Calu3 (cell line): Measurements from ENCODE around the gene ZIM2. TPM values are rescaled to one million over a fixed set of nuclear protein-coding genes. Genes with fewer than 3 reads are reported as not detected.

ENCODE experiments used
- BruUV-seq: library from RNA; stranded (reverse); fragments of 400-500 nt; replicated peaks from 2 replicates; lab custom pipeline; 2021; lab: Mats Ljungman, UMichigan
- CTCF ChIA-PET: fragments of 300-600 bp; sonication (Branson Sonifier 250); formaldehyde crosslinking; loops from one replicate; lab custom pipeline; 2022; ENCODE audit warnings: antibody characterized with exemption; lab: Charles Lee
- DNase-seq: peaks from one replicate; pipeline ENCODE4 v3.0.0; 2022
- H3K27ac Mint-ChIP-seq: one replicate; pipeline ENCODE4 v1.8.0; 2022; ENCODE audit warnings: mixed read lengths; ENCODE audit not compliant: unreplicated experiment
- H3K27me3 Mint-ChIP-seq: one replicate; pipeline ENCODE4 v1.8.0; 2022; ENCODE audit warnings: mixed read lengths; ENCODE audit not compliant: unreplicated experiment
- H3K36me3 Mint-ChIP-seq: one replicate; pipeline ENCODE4 v1.8.0; 2022; ENCODE audit warnings: mild to moderate bottlenecking, moderate library complexity, mixed read lengths; ENCODE audit not compliant: insufficient read depth, unreplicated experiment
- H3K4me1 Mint-ChIP-seq: one replicate; pipeline ENCODE4 v1.8.0; 2022; ENCODE audit warnings: mild to moderate bottlenecking, low read depth, mixed read lengths; ENCODE audit not compliant: unreplicated experiment
- H3K4me3 Mint-ChIP-seq: one replicate; pipeline ENCODE4 v1.8.0; 2022; ENCODE audit warnings: mild to moderate bottlenecking, low read depth, moderate library complexity, mixed read lengths; ENCODE audit not compliant: unreplicated experiment
- H3K9me3 Mint-ChIP-seq: one replicate; pipeline ENCODE4 v1.8.0; 2022; ENCODE audit warnings: low read depth, mixed read lengths; ENCODE audit not compliant: unreplicated experiment
- intact Hi-C: fragments of 100-400 bp; cut with micrococcal nuclease; formaldehyde crosslinking; loops from one replicate; pipeline ENCODE4 v1.10.0; 2022; ENCODE audit not compliant: unreplicated experiment
- total RNA-seq: library from RNA; stranded (reverse); gene quantifications from 2 replicates; pipeline ENCODE4 v1.2.3, GENCODE V29; 2022
- TF ChIP-seq, protein P1 (sequence below): fragments of 200-600 bp; IDR thresholded peaks from one replicate; pipeline ENCODE4 v1.8.0; 2022; ENCODE audit warnings: antibody characterized with exemption; ENCODE audit not compliant: unreplicated experiment

Gene ZIM2
- total RNA-seq, 1 experiment from 2014 or later = not detected

DNA sequence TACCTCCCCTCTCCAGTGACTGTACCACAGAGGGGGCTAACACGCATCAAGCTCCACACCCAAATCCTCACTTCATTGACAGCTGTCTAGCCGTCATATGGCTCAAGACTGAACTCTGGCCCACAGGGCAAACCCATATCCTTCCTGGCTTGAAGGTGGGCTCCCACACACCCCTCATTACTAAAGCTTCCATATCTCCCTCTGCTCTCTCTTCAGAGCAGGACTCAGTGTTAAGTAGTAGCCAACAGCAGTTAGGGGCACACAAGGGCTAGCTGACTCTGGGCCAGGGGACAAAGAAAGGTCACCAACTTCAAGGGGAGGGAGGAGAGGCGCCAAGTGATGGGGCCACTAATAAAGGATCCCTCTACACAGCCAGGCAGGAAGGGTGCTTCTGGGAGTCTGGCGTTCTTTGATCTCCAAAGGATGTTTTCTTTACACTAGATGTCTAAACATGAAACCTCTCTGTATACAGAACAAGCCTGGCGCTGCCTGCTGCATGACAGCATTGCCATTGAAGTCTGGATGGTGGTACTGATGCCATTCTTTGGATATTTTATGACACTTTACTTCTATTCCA lies 8.1 kb downstream of the ZIM2 start:
- no peaks in the 10 kb centered on the region for H3K4me1 Mint-ChIP-seq
- H3K27ac Mint-ChIP-seq = no peak overlapping the region
- BruUV-seq = no TSS peak
- no peaks in the 10 kb centered on the region for H3K36me3 Mint-ChIP-seq
- no peak for DNase-seq
- intact Hi-C loops = no loop called here
- no peaks in the 10 kb centered on the region for H3K27me3 Mint-ChIP-seq
- TF ChIP-seq, protein P1, sequence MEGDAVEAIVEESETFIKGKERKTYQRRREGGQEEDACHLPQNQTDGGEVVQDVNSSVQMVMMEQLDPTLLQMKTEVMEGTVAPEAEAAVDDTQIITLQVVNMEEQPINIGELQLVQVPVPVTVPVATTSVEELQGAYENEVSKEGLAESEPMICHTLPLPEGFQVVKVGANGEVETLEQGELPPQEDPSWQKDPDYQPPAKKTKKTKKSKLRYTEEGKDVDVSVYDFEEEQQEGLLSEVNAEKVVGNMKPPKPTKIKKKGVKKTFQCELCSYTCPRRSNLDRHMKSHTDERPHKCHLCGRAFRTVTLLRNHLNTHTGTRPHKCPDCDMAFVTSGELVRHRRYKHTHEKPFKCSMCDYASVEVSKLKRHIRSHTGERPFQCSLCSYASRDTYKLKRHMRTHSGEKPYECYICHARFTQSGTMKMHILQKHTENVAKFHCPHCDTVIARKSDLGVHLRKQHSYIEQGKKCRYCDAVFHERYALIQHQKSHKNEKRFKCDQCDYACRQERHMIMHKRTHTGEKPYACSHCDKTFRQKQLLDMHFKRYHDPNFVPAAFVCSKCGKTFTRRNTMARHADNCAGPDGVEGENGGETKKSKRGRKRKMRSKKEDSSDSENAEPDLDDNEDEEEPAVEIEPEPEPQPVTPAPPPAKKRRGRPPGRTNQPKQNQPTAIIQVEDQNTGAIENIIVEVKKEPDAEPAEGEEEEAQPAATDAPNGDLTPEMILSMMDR = no peak
- H3K4me3 Mint-ChIP-seq = no peak overlapping the region
- CTCF ChIA-PET = no interaction called here
- H3K9me3 Mint-ChIP-seq = peaks cover 20% of the 10 kb centered on the region

DNA sequence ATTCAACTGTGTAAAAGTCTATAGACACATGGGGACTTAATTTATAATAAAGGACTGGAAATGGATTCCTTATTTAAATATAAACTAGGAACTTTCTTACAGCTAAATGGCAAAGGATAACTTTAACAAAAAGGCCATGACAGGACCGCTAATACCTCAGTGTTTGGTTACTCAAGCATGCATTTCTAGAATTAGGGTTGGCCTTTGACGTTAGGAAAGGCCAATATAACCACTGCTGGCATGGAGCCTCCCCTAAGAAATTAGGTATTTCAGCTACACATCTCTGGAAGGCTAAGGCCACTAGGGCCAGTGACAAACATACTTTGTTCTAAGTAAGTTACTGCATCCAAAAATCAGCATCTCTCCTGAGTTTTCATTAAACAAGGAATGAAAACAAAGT lies 9.3 kb downstream of the ZIM2 start:
- Mint-ChIP-seq H3K36me3 (no peaks in the 10 kb centered on the region), H3K27ac (no peak overlapping the region), H3K9me3 (peaks cover 17% of the 10 kb centered on the region), H3K4me3 (no peak overlapping the region), H3K27me3 (no peaks in the 10 kb centered on the region), H3K4me1 (no peaks in the 10 kb centered on the region)
- CTCF ChIA-PET = no interaction called here
- BruUV-seq = no TSS peak
- no peak for DNase-seq
- TF ChIP-seq, protein P1 = no peak
- intact Hi-C loops = no loop called here

DNA sequence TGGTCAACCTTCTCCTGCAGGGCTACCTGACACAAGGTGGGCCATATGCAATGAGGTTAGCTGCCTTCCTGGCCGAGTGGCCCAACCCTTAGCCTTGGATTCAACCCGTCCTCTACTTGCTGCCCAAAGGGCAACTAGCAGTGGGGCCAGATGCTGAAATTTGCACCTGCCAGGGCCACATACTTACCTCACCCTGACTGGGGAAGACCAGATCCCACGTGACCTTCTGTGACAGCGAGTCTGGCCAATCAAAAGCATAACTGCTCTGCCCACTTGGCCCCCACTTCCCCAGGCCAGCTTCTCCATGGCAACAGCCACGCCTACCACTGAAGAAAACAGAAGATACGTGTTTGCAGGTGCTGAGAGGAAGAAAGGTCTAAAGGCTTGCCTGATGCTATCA lies 10.9 kb downstream of the ZIM2 start:
- Mint-ChIP-seq H3K9me3 (peaks cover 11% of the 10 kb centered on the region), H3K27ac (no peak overlapping the region), H3K4me1 (no peaks in the 10 kb centered on the region), H3K4me3 (no peak overlapping the region), H3K36me3 (no peaks in the 10 kb centered on the region), H3K27me3 (no peaks in the 10 kb centered on the region)
- BruUV-seq = no TSS peak
- CTCF ChIA-PET = no interaction called here
- DNase-seq = no peak
- intact Hi-C loops = no loop called here
- TF ChIP-seq, protein P1 = no peak

DNA sequence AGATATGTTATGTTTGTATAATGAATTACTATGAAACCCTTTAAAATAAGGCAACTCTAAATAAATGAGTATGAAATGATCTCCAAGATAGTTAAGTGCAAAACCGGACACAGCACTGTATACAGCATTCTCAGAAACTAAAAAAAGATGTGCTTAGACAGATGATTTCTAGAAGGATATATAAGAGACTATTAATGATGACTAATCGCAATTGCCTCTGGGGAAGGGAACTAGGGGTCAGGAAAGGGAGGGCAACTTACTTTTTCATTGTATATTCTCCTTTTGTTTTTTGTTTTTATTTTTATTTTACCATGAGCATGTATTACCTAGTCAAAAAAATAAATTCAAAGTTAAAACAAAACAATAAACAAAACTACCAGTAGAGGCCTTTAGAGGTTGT lies 12.8 kb downstream of the ZIM2 start:
- no peak overlapping the region for H3K27ac Mint-ChIP-seq
- TF ChIP-seq, protein P1 = no peak
- BruUV-seq = no TSS peak
- CTCF ChIA-PET = no interaction called here
- no peaks in the 10 kb centered on the region for H3K36me3 Mint-ChIP-seq
- no peak overlapping the region for H3K4me3 Mint-ChIP-seq
- no peaks in the 10 kb centered on the region for H3K27me3 Mint-ChIP-seq
- no peaks in the 10 kb centered on the region for H3K4me1 Mint-ChIP-seq
- no peak for DNase-seq
- intact Hi-C loops = no loop called here
- peaks cover 10% of the 10 kb centered on the region for H3K9me3 Mint-ChIP-seq
